Smooth muscle cell (in vitro differentiated cells): ENCODE data around the gene PCK1. TPM values are rescaled to one million over a fixed set of nuclear protein-coding genes. Genes with fewer than 3 reads are reported as not detected.

Source experiments
- DNase-seq: peaks from one replicate; lab custom pipeline; 2025; ENCODE audit not compliant: unreplicated experiment; lab: John Stamatoyannopoulos, UW
- H2AFZ ChIP-seq: fragments of 200-600 bp; sonication (generic); 2 replicates; pipeline ENCODE4 v1.6.0; 2016; ENCODE audit warnings: antibody characterized with exemption, low read depth, mild to moderate bottlenecking
- H3F3A ChIP-seq: fragments of 200-600 bp; sonication (generic); 2 replicates; pipeline ENCODE4 v1.6.0; 2017; ENCODE audit warnings: antibody characterized with exemption, low read depth
- H3K27ac ChIP-seq: fragments of 200-600 bp; sonication (generic); 2 replicates; pipeline ENCODE4 v1.5.1; 2016; ENCODE audit warnings: low read depth, mild to moderate bottlenecking
- H3K27me3 ChIP-seq: fragments of 200-600 bp; sonication (generic); 2 replicates; pipeline ENCODE4 v1.6.1; 2016; ENCODE audit warnings: low read depth, mild to moderate bottlenecking
- H3K36me3 ChIP-seq: fragments of 200-600 bp; sonication (generic); 2 replicates; pipeline ENCODE4 v1.5.1; 2016; ENCODE audit warnings: low read depth
- H3K4me1 ChIP-seq: fragments of 200-600 bp; sonication (generic); 2 replicates; pipeline ENCODE4 v1.5.1; 2016; ENCODE audit warnings: low read depth
- H3K4me2 ChIP-seq: fragments of 200-600 bp; sonication (generic); 2 replicates; pipeline ENCODE4 v1.6.0; 2016; ENCODE audit warnings: mild to moderate bottlenecking
- H3K4me3 ChIP-seq: fragments of 200-600 bp; sonication (generic); 2 replicates; pipeline ENCODE4 v1.5.1; 2016; ENCODE audit warnings: mild to moderate bottlenecking
- H3K79me2 ChIP-seq: fragments of 200-600 bp; sonication (generic); 2 replicates; pipeline ENCODE4 v1.6.0; 2016; ENCODE audit warnings: low read depth, mild to moderate bottlenecking
- H3K9ac ChIP-seq: fragments of 200-600 bp; sonication (generic); 2 replicates; pipeline ENCODE4 v1.6.0; 2016; ENCODE audit warnings: low read depth
- H3K9me3 ChIP-seq: fragments of 200-600 bp; sonication (generic); replicated peaks from 2 replicates; pipeline ENCODE4 v1.5.1; 2016; ENCODE audit warnings: low read depth
- H4K20me1 ChIP-seq: fragments of 200-600 bp; sonication (generic); 2 replicates; pipeline ENCODE4 v1.6.0; 2016; ENCODE audit warnings: low read depth
- CTCF ChIP-seq: fragments of 200-600 bp; sonication (generic); IDR thresholded peaks from 2 replicates; pipeline ENCODE4 v1.5.1; 2017; ENCODE audit warnings: borderline replicate concordance, mild to moderate bottlenecking, antibody characterized with exemption; ENCODE audit not compliant: insufficient read depth, poor library complexity, severe bottlenecking
- WGBS: methylation state at CpG from one replicate; pipeline ENCODE4 v1.1.7; 2016; ENCODE audit warnings: low lambda C conversion rate; 5-methylcytosine and 5-hydroxymethylcytosine counted together
- polyA plus RNA-seq: library from polyadenylated mRNA; unstranded; fragments of >200 nt; fragmentation: Nextera tagmentation; extraction: Ambion mirVana; gene quantifications from 2 replicates; pipeline ENCODE4 v1.2.1, GENCODE V29; 2016
- total RNA-seq: library from RNA; depleted of rRNA; stranded (reverse); fragments of >200 nt; gene quantifications from 2 replicates; pipeline ENCODE4 v1.2.3, GENCODE V29; 2014

Gene PCK1
- total and polyA plus RNA-seq, 2 experiments from 2014 or later = not detected

- Histone ChIP-seq H3K36me3 (no peaks in the 10 kb centered on the region), H3K9ac (no peak overlapping the region), H3K27ac (no peak overlapping the region), H3F3A (peaks cover 2% of the 10 kb centered on the region), H3K4me3 (no peak overlapping the region), H3K4me1 (no peaks in the 10 kb centered on the region), H3K79me2 (no peaks in the 10 kb centered on the region), H3K4me2 (no peak overlapping the region), H3K9me3 (no peaks in the 10 kb centered on the region), H2AFZ (no peak overlapping the region), H3K27me3 (no peaks in the 10 kb centered on the region), H4K20me1 (no peaks in the 10 kb centered on the region)
- TF ChIP-seq CTCF = no peak
- no peak for DNase-seq
- WGBS = 96% methylated on average over 4 of the region's 4 CpGs
Observed at GRCh38 chr20:57587278-57587988, 26.5 kb downstream of the PCK1 start.

GRCh38 chr20:57587989-57588377 lies 27.1 kb downstream of the PCK1 start:
- no peaks in the 10 kb centered on the region for H3K9me3 ChIP-seq
- H3K36me3 ChIP-seq = no peaks in the 10 kb centered on the region
- H3K9ac ChIP-seq = no peak overlapping the region
- H3K4me3 ChIP-seq = no peak overlapping the region
- no peak overlapping the region for H3K27ac ChIP-seq
- WGBS = 78% methylated on average over 7 of the region's 7 CpGs
- H2AFZ ChIP-seq = no peak overlapping the region
- H3K4me1 ChIP-seq = no peaks in the 10 kb centered on the region
- no peak for DNase-seq
- H3K27me3 ChIP-seq = no peaks in the 10 kb centered on the region
- no peaks in the 10 kb centered on the region for H3K79me2 ChIP-seq
- H4K20me1 ChIP-seq = no peaks in the 10 kb centered on the region
- no peaks in the 10 kb centered on the region for H3F3A ChIP-seq
- no peak for TF ChIP-seq CTCF
- H3K4me2 ChIP-seq = no peak overlapping the region

GRCh38 chr20:57588596-57588995 lies 27.7 kb downstream of the PCK1 start:
- H3K9me3 ChIP-seq = no peaks in the 10 kb centered on the region
- 90% methylated on average over 5 of the region's 5 CpGs for WGBS
- DNase-seq = no peak
- no peak overlapping the region for H3K9ac ChIP-seq
- TF ChIP-seq CTCF = no peak
- H3K27ac ChIP-seq = no peak overlapping the region
- H3K36me3 ChIP-seq = no peaks in the 10 kb centered on the region
- H3F3A ChIP-seq = no peaks in the 10 kb centered on the region
- H3K4me2 ChIP-seq = no peak overlapping the region
- no peak overlapping the region for H2AFZ ChIP-seq
- H3K4me1 ChIP-seq = no peaks in the 10 kb centered on the region
- H3K27me3 ChIP-seq = no peaks in the 10 kb centered on the region
- no peak overlapping the region for H3K4me3 ChIP-seq
- no peaks in the 10 kb centered on the region for H4K20me1 ChIP-seq
- H3K79me2 ChIP-seq = no peaks in the 10 kb centered on the region
